Caco-2 (cell line): Measurements from ENCODE around the gene GAN. TPM values are rescaled to one million over a fixed set of nuclear protein-coding genes. Genes with fewer than 3 reads are reported as not detected.

Experiments used
- BruUV-seq: library from RNA; stranded (reverse); fragments of 400-500 nt; replicated peaks from 2 replicates; lab custom pipeline; 2021; lab: Mats Ljungman, UMichigan
- CTCF ChIA-PET: fragments of 300-600 bp; sonication (Branson Sonifier 250); formaldehyde crosslinking; loops from one replicate; lab custom pipeline; 2022; ENCODE audit warnings: antibody characterized with exemption; lab: Charles Lee
- POLR2A ChIA-PET: fragments of 300-600 bp; sonication (Branson Sonifier 250); formaldehyde crosslinking; loops from one replicate; lab custom pipeline; 2022; ENCODE audit warnings: antibody characterized with exemption; lab: Charles Lee
- DNase-seq, 2 experiments: peaks; one replicate each; pipeline versions ENCODE4 v3.0.0 to v3.0.0-alpha.2; 2020 to 2022
- H3K27me3 ChIP-seq: replicated peaks from 2 replicates; pipeline ENCODE4 v1.6.0; 2011; ENCODE audit warnings: low read length; ENCODE audit not compliant: control insufficient read depth, insufficient read depth
- H3K36me3 ChIP-seq: 2 replicates; pipeline ENCODE4 v1.5.1; 2011; ENCODE audit warnings: low read length; ENCODE audit not compliant: control insufficient read depth, insufficient read depth
- H3K4me1 ChIP-seq: fragments of 250-450 bp; sonication (Bioruptor Pico); 2 replicates; pipeline ENCODE4 v1.5.1; 2020; ENCODE audit warnings: mild to moderate bottlenecking
- H3K4me3 ChIP-seq: 2 replicates; pipeline ENCODE4 v1.5.1; 2011; ENCODE audit warnings: low read depth, mild to moderate bottlenecking, control low read depth, low read length
- H3K9me3 ChIP-seq: fragments of 250-450 bp; sonication (Bioruptor Pico); 2 replicates; pipeline ENCODE4 v1.5.1; 2020; ENCODE audit warnings: mild to moderate bottlenecking, moderate library complexity
- H3K27ac Mint-ChIP-seq: one replicate; pipeline ENCODE4 v1.8.0; 2022; ENCODE audit warnings: mixed read lengths; ENCODE audit not compliant: unreplicated experiment
- H3K27me3 Mint-ChIP-seq: one replicate; pipeline ENCODE4 v1.8.0; 2022; ENCODE audit warnings: mixed read lengths; ENCODE audit not compliant: insufficient read depth, unreplicated experiment
- H3K36me3 Mint-ChIP-seq: one replicate; pipeline ENCODE4 v1.8.0; 2022; ENCODE audit warnings: mild to moderate bottlenecking, mixed read lengths; ENCODE audit not compliant: insufficient read depth, unreplicated experiment
- H3K4me1 Mint-ChIP-seq: one replicate; pipeline ENCODE4 v1.8.0; 2022; ENCODE audit warnings: low read depth, mixed read lengths; ENCODE audit not compliant: unreplicated experiment
- H3K4me3 Mint-ChIP-seq: one replicate; pipeline ENCODE4 v1.8.0; 2022; ENCODE audit warnings: mild to moderate bottlenecking, moderate library complexity, mixed read lengths; ENCODE audit not compliant: unreplicated experiment
- H3K9me3 Mint-ChIP-seq: one replicate; pipeline ENCODE4 v1.8.0; 2022; ENCODE audit warnings: mixed read lengths; ENCODE audit not compliant: unreplicated experiment
- CTCF ChIP-seq, 2 experiments: fragments of 200-600 bp in 1 of 2; IDR thresholded peaks; 1 replicate in 1 of 2; 2 replicates in 1 of 2; pipeline versions ENCODE4 v1.5.1 to v1.8.0; 2011 to 2022; ENCODE audit warnings: antibody characterized with exemption in 1 of 2, control low read depth in 1 of 2, inconsistent platforms in 1 of 2, low read depth in 1 of 2, low read length in 1 of 2, mild to moderate bottlenecking in 1 of 2, moderate library complexity in 1 of 2; ENCODE audit not compliant: insufficient read depth in 1 of 2, severe bottlenecking in 1 of 2, unreplicated experiment in 1 of 2
- intact Hi-C: fragments of 100-400 bp; cut with micrococcal nuclease; formaldehyde crosslinking; loops from one replicate; pipeline ENCODE4 v1.10.0; 2022; ENCODE audit not compliant: unreplicated experiment
- total RNA-seq: library from RNA; stranded (reverse); gene quantifications from 2 replicates; pipeline ENCODE4 v1.2.3, GENCODE V29; 2022

GAN gene
- total RNA-seq, 1 experiment from 2014 or later = 29.3 TPM

- Histone ChIP-seq H3K4me3 (no peak overlapping the region), H3K27me3 (no peaks in the 10 kb centered on the region), H3K4me1 (peaks cover 15% of the 10 kb centered on the region), H3K9me3 (peaks cover 8% of the 10 kb centered on the region; the same call in 1 of the 2 replicates), H3K36me3 (no peaks in the 10 kb centered on the region)
- H3K4me1 Mint-ChIP-seq = peaks cover 7% of the 10 kb centered on the region
- no TSS peak for BruUV-seq
- intact Hi-C loops = no loop called here
- ChIA-PET POLR2A (no interaction called here), CTCF (no interaction called here)
- H3K27ac Mint-ChIP-seq = no peak overlapping the region
- no peaks in the 10 kb centered on the region for H3K27me3 Mint-ChIP-seq
- H3K9me3 Mint-ChIP-seq = peaks cover 19% of the 10 kb centered on the region
- no peak for DNase-seq
- no peak overlapping the region for H3K4me3 Mint-ChIP-seq
- no peak for TF ChIP-seq CTCF (IDR thresholded peaks at IDR 0.05; ENCODE audit: insufficient read depth in 1 of 2, low read depth in 1 of 2, low read length in 1 of 2, severe bottlenecking in 1 of 2, unreplicated experiment in 1 of 2)
- H3K36me3 Mint-ChIP-seq = peaks cover 12% of the 10 kb centered on the region
Measured at GRCh38 chr16:81399909-81400308, 85.1 kb downstream of the GAN start.

GRCh38 chr16:81401035-81401950, 86.5 kb downstream of the GAN start:
- no peak overlapping the region for H3K4me3 ChIP-seq

More at GRCh38 chr16:81401035-81401950, 86.5 kb downstream of the GAN start:
- H3K27ac Mint-ChIP-seq = no peak overlapping the region
- peaks cover 16% of the 10 kb centered on the region for H3K4me1 Mint-ChIP-seq
- no peaks in the 10 kb centered on the region for H3K27me3 ChIP-seq
- peaks cover 19% of the 10 kb centered on the region for H3K9me3 Mint-ChIP-seq
- H3K4me1 ChIP-seq = peaks cover 23% of the 10 kb centered on the region
- POLR2A ChIA-PET = no interaction called here
- no peak overlapping the region for H3K4me3 Mint-ChIP-seq
- peaks cover 8% of the 10 kb centered on the region; the same call in 1 of the 2 replicates for H3K9me3 ChIP-seq
- DNase-seq = no peak
- CTCF ChIA-PET = no interaction called here
- intact Hi-C loops = no loop called here
- no TSS peak for BruUV-seq
- no peak for TF ChIP-seq CTCF (IDR thresholded peaks at IDR 0.05; ENCODE audit: insufficient read depth in 1 of 2, low read depth in 1 of 2, low read length in 1 of 2, severe bottlenecking in 1 of 2, unreplicated experiment in 1 of 2)
- no peaks in the 10 kb centered on the region for H3K27me3 Mint-ChIP-seq
- peaks cover 6% of the 10 kb centered on the region for H3K36me3 Mint-ChIP-seq
- H3K36me3 ChIP-seq = no peaks in the 10 kb centered on the region
